ENCODE measurements around the gene AK5. TPM values are rescaled to one million over a fixed set of nuclear protein-coding genes. Genes with fewer than 3 reads are reported as not detected.

The AK5 gene
- total RNA-seq, 4 donors from 2014 or later, result 0.13 to 0.84 (median 0.47) TPM; not detected in 1

GRCh38 chr1:77361621-77362020 is 79.8 kb downstream of the AK5 start:
- ATAC-seq (ENCODE audit: low FRiP score), result no peak
- no peak for TF ChIP-seq CTCF (IDR thresholded peaks at IDR 0.05)
- DNase-seq (ENCODE audit: low spot score), result no peak

GRCh38 chr1:77370161-77370560 is 88.3 kb downstream of the AK5 start:
- DNase-seq (ENCODE audit: low spot score) (no peak), ATAC-seq (ENCODE audit: low FRiP score) (no peak)

GRCh38 chr1:77370583-77371306 is 88.9 kb downstream of the AK5 start:
- DNase-seq (ENCODE audit: low spot score), result no peak
- no peak for TF ChIP-seq CTCF (IDR thresholded peaks at IDR 0.05)
- ATAC-seq (ENCODE audit: low FRiP score), result no peak

More at GRCh38 chr1:77370161-77370560, 88.3 kb downstream of the AK5 start:
- no peak for TF ChIP-seq CTCF (IDR thresholded peaks at IDR 0.05)

- TF ChIP-seq CTCF (IDR thresholded peaks at IDR 0.05), result no peak
- no peak for ATAC-seq (ENCODE audit: low FRiP score)
- DNase-seq (ENCODE audit: low spot score), result no peak
These were observed 89.6 kb downstream of the AK5 start for GRCh38 chr1:77371396-77371795.

- ATAC-seq (ENCODE audit: low FRiP score) (no peak), DNase-seq (ENCODE audit: low spot score) (no peak)
- no peak for TF ChIP-seq CTCF (IDR thresholded peaks at IDR 0.05)
These were observed 91.9 kb downstream of the AK5 start for GRCh38 chr1:77373702-77374101.

GRCh38 chr1:77375541-77375940 is 93.7 kb downstream of the AK5 start:
- ATAC-seq (ENCODE audit: low FRiP score) (no peak), DNase-seq (ENCODE audit: low spot score) (no peak)
- TF ChIP-seq CTCF (IDR thresholded peaks at IDR 0.05), result no peak

- ATAC-seq (ENCODE audit: low FRiP score) (no peak), DNase-seq (ENCODE audit: low spot score) (no peak)
- no peak for TF ChIP-seq CTCF (IDR thresholded peaks at IDR 0.05)
These were observed 94.2 kb downstream of the AK5 start for GRCh38 chr1:77375990-77376389.
